Effector memory CD4-positive, alpha-beta T cell (primary cell): Measurements from ENCODE around the gene OFD1.
"Not testable (repeated sequence)": the region's sequence is repeated elsewhere in the genome, so short reads cannot be mapped to it uniquely, and the experiment has no call there.

Experiments
- DNase-seq, 3 donors: peaks; one replicate each; pipeline ENCODE4 v3.0.0-alpha.2; 2020
- H3K27ac ChIP-seq: 2 replicates; pipeline ENCODE4 v1.7.0; 2013; ENCODE audit warnings: mild to moderate bottlenecking, low read length, moderate library complexity; ENCODE audit not compliant: insufficient read depth, poor library complexity, severe bottlenecking
- H3K27me3 ChIP-seq: replicated peaks from 2 replicates; pipeline ENCODE4 v1.7.0; 2013; ENCODE audit warnings: mild to moderate bottlenecking, low read length; ENCODE audit not compliant: insufficient read depth, control insufficient read depth, poor library complexity, severe bottlenecking
- H3K36me3 ChIP-seq: 2 replicates; pipeline ENCODE4 v1.7.0; 2013; ENCODE audit warnings: mild to moderate bottlenecking, low read length, moderate library complexity; ENCODE audit not compliant: control insufficient read depth, insufficient read depth
- H3K4me1 ChIP-seq: 2 replicates; pipeline ENCODE4 v1.7.0; 2013; ENCODE audit warnings: low read length, mild to moderate bottlenecking; ENCODE audit not compliant: control insufficient read depth, insufficient read depth, poor library complexity, severe bottlenecking
- H3K4me3 ChIP-seq: 2 replicates; pipeline ENCODE4 v1.7.0; 2013; ENCODE audit warnings: low read length, low read depth, mild to moderate bottlenecking; ENCODE audit not compliant: insufficient read depth, poor library complexity, severe bottlenecking
- H3K9me3 ChIP-seq: 2 replicates; pipeline ENCODE4 v1.7.0; 2013; ENCODE audit warnings: mild to moderate bottlenecking, low read length, moderate library complexity; ENCODE audit not compliant: control insufficient read depth

The OFD1 gene

GRCh38 chrX:13703135-13703534 is 31.4 kb upstream of the OFD1 start:
- DNase-seq: no peak
- Histone ChIP-seq H3K4me3 (no peak overlapping the region), H3K27ac (no peak overlapping the region), H3K9me3 (no peaks in the 10 kb centered on the region), H3K27me3 (no peaks in the 10 kb centered on the region), H3K4me1 (no peaks in the 10 kb centered on the region), H3K36me3 (no peaks in the 10 kb centered on the region)

DNA sequence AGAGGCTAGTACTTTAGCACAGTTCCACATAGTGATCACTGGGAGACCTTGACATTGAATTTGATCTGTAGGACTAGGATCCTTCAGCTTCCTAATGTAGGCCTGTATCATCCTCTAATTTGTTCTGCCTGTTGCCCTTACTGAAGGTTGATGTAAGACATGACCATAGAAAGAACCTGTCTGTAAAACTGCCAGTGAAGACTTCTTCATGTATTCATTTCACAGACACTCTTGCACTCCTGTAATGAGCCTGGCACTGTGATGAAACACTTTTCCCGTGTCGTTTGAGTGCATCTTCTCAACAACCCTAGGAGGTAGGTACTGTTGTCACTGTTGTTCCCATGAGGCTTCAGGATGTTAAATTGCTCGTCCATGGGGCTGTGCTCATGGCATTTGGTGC is 31.0 kb upstream of the OFD1 start:
- DNase-seq: no peak
- Histone ChIP-seq H3K4me3 (no peak overlapping the region), H3K9me3 (no peaks in the 10 kb centered on the region), H3K27me3 (no peaks in the 10 kb centered on the region), H3K4me1 (no peaks in the 10 kb centered on the region), H3K36me3 (no peaks in the 10 kb centered on the region), H3K27ac (no peak overlapping the region)

GRCh38 chrX:13711141-13711540 is 23.4 kb upstream of the OFD1 start:
- no peaks in the 10 kb centered on the region for H3K9me3 ChIP-seq
- no peaks in the 10 kb centered on the region for H3K27me3 ChIP-seq
- H3K4me3 ChIP-seq: no peak overlapping the region
- H3K27ac ChIP-seq: no peak overlapping the region
- no peaks in the 10 kb centered on the region for H3K36me3 ChIP-seq
- no peaks in the 10 kb centered on the region for H3K4me1 ChIP-seq
- no peak for DNase-seq

DNA sequence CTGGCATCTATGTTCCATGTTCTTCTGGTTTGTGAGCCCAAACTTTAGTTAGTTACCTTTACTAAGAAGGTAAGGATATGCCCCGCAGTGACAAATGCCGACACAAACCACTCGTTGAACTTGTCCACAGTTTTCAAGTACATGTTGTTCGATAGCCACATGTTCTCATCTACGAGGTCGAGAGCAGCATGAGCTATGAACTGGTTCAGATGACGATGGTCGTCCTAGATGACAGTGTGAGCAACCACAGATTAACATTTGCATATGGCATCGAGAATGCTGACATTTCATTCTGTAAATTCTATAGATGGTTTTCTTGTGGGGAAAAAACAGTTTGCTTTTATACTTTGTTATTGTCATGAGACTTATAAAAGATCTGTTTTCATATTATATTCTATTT is 18.1 kb upstream of the OFD1 start:
- H3K4me3 ChIP-seq: no peak overlapping the region
- no peak overlapping the region for H3K27ac ChIP-seq
- H3K9me3 ChIP-seq: no peaks in the 10 kb centered on the region
- peaks cover 3% of the 10 kb centered on the region for H3K4me1 ChIP-seq
- no peak for DNase-seq
- H3K27me3 ChIP-seq: no peaks in the 10 kb centered on the region
- peaks cover 9% of the 10 kb centered on the region for H3K36me3 ChIP-seq

DNA sequence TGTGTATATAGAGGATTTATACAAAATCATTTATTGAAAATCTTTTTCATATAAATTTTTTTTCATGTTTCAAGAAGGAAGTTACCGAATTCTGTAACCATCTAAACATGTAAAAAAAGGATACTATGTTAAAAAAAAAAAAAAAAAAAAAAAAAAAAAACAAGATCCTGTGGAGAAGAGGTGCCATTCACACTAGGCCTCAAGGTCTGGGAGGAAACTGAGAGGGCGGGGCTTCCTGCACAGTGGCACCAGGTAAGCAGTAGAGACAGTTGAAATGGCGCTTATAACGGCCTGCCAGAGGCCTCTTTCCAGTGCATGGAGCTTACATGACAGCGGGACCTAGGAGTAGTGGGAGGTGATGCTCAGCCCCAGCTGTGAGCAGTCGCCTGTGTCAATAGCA is 17.6 kb upstream of the OFD1 start:
- peaks cover 3% of the 10 kb centered on the region for H3K4me1 ChIP-seq
- H3K4me3 ChIP-seq: no peak overlapping the region
- peaks cover 9% of the 10 kb centered on the region for H3K36me3 ChIP-seq
- no peaks in the 10 kb centered on the region for H3K9me3 ChIP-seq
- H3K27ac ChIP-seq: no peak overlapping the region
- H3K27me3 ChIP-seq: no peaks in the 10 kb centered on the region
- DNase-seq: peak; percentile 28 to 41 (median 36)

GRCh38 chrX:13717700-13718472 is 16.7 kb upstream of the OFD1 start:
- Histone ChIP-seq H3K36me3 (peaks cover 9% of the 10 kb centered on the region), H3K27me3 (no peaks in the 10 kb centered on the region), H3K4me3 (no peak overlapping the region), H3K4me1 (peaks cover 3% of the 10 kb centered on the region), H3K9me3 (no peaks in the 10 kb centered on the region), H3K27ac (no peak overlapping the region)
- DNase-seq: no peak

DNA sequence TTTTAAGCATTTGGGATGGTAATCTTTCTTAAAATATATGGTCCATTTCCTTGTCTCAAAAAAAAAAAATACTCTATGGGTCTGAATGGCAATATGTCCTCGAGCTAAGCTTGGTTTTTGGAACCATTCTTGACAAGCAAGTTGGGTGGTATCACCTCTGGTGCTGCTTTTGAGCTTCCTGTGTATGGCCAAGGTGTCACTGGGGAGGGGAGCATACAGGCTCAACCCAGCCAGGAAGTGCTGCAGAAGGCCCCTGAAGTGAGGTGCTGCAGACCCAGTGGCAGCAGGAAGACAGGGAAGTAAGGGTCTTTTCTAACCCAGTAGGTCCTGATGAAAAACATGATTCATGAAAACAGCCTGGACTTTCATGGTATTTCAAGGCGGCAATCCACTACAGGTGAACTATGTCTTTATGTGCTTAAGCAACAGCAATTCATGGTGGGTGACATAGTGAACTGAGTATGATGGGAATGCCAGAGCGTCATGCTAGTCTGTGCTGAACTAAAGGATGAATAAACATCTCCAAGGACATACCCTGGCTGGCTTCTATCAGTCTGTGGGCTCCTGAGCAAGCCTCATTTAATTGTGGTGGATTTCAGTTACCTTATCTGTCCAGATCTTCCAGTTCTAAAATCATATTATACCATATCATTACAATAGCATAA is 15.2 kb upstream of the OFD1 start:
- Histone ChIP-seq H3K4me3 (no peak overlapping the region), H3K4me1 (peaks cover 3% of the 10 kb centered on the region), H3K36me3 (peaks cover 9% of the 10 kb centered on the region), H3K27ac (no peak overlapping the region), H3K27me3 (no peaks in the 10 kb centered on the region), H3K9me3 (no peaks in the 10 kb centered on the region)
- no peak for DNase-seq

DNA sequence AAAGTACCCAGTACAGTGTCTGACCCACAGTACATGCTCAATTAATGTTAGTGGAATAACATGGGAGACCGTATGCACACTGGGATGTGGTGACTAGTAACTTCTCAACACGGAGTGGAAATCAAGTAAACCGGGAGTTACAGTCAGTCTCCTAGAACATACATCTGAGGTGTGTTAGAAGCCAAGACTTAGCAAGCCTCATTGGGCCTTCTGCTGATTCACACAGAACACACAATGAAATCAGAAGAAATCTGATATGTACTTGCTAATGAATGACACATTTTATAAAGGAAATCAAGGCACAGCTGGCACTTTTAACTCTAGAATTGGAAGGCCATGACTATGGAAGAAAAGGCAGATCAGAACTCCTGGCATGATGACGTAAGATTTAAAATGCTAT is 13.2 kb upstream of the OFD1 start:
- Histone ChIP-seq H3K9me3 (no peaks in the 10 kb centered on the region), H3K4me1 (peaks cover 3% of the 10 kb centered on the region), H3K36me3 (peaks cover 9% of the 10 kb centered on the region), H3K4me3 (no peak overlapping the region), H3K27ac (no peak overlapping the region), H3K27me3 (no peaks in the 10 kb centered on the region)
- DNase-seq: no peak

DNA sequence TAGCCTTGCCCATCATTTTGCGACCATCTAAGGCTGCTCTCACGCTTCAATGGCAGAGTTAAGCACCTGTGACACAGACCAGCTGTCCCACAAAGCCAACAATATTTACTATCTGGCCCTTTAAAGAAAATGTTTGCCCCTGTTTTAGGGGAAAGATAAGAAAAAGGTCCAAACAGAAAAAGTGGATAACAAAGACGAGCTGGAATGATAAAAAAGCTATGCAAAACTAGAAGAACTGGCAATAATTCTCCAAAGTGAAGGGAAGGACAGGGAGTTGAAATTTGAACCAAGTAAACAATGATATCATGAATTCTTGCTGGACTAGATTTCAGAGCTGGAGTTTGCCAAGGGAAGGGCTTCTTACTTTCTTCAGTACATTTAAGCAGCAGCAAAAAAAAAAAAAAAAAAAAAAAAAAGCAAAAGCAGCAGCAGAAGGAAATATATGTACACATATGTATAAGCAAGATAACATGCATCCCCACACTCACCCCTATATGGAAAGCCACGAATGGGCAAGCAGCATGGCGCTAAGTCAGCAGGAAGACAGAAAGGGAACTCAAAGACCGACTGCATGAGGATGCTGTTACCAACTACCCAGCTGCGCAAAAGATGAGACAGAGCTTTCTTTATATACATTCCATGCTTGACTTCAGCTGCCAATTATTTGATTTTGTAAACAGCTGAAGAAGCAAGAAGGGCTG is 12.6 kb upstream of the OFD1 start:
- H3K36me3 ChIP-seq: peaks cover 9% of the 10 kb centered on the region

GRCh38 chrX:13724878-13725277 is 9.7 kb upstream of the OFD1 start:
- DNase-seq: peak; percentile 14 to 42 (median 38)

More for the DNA sequence above, 12.6 kb upstream of the OFD1 start:
- H3K27me3 ChIP-seq: no peaks in the 10 kb centered on the region
- no peak for DNase-seq
- peaks cover 3% of the 10 kb centered on the region for H3K4me1 ChIP-seq
- H3K4me3 ChIP-seq: no peak overlapping the region
- no peaks in the 10 kb centered on the region for H3K9me3 ChIP-seq
- H3K27ac ChIP-seq: no peak overlapping the region

More at GRCh38 chrX:13724878-13725277, 9.7 kb upstream of the OFD1 start:
- H3K27me3 ChIP-seq, H3K36me3 ChIP-seq, H3K9me3 ChIP-seq, H3K4me1 ChIP-seq, H3K27ac ChIP-seq, H3K4me3 ChIP-seq: not testable (repeated sequence)
